Osteoblast (primary cell): ENCODE measurements around the gene VASN. TPM values are rescaled to one million over a fixed set of nuclear protein-coding genes. Genes with fewer than 3 reads are reported as not detected.

ENCODE experiments used
- DNase-seq: peaks from one replicate; pipeline ENCODE4 v3.0.0; 2011; ENCODE audit warnings: low spot score, mixed read lengths; ENCODE audit not compliant: insufficient read length; ENCODE audit errors: missing footprints
- H2AFZ ChIP-seq: 2 replicates; pipeline ENCODE4 v1.6.0; 2011; ENCODE audit warnings: mild to moderate bottlenecking, low read length
- H3K27ac ChIP-seq: 2 replicates; pipeline ENCODE4 v1.5.1; 2011; ENCODE audit warnings: mild to moderate bottlenecking, low read depth, low read length, moderate library complexity
- H3K27me3 ChIP-seq: 2 replicates; pipeline ENCODE4 v1.6.0; 2012; ENCODE audit warnings: mild to moderate bottlenecking, control low read depth, inconsistent platforms, low read length, moderate library complexity; ENCODE audit not compliant: insufficient read depth
- H3K36me3 ChIP-seq: 2 replicates; pipeline ENCODE4 v1.5.1; 2011; ENCODE audit warnings: mild to moderate bottlenecking, low read length, control low read depth, moderate library complexity; ENCODE audit not compliant: insufficient read depth
- H3K4me1 ChIP-seq: 2 replicates; pipeline ENCODE4 v1.5.1; 2011; ENCODE audit warnings: mild to moderate bottlenecking, low read length, control low read depth, moderate library complexity; ENCODE audit not compliant: insufficient read depth
- H3K4me2 ChIP-seq: 2 replicates; pipeline ENCODE4 v1.6.0; 2011; ENCODE audit warnings: mild to moderate bottlenecking, low read length; ENCODE audit not compliant: insufficient read depth
- H3K4me3 ChIP-seq: fragments of 200-600 bp; sonication (generic); 3 replicates; pipeline ENCODE4 v1.5.1; 2012; ENCODE audit warnings: mild to moderate bottlenecking, low read length, inconsistent platforms; ENCODE audit not compliant: insufficient read depth
- H3K79me2 ChIP-seq: 2 replicates; pipeline ENCODE4 v1.6.0; 2012; ENCODE audit warnings: mild to moderate bottlenecking, low read length, control low read depth, inconsistent platforms; ENCODE audit not compliant: insufficient read depth
- H3K9me3 ChIP-seq: 2 replicates; pipeline ENCODE4 v1.5.1; 2011; ENCODE audit warnings: low read depth, low read length, control low read depth
- H4K20me1 ChIP-seq: 2 replicates; pipeline ENCODE4 v1.6.0; 2012; ENCODE audit warnings: mild to moderate bottlenecking, low read length, control low read depth; ENCODE audit not compliant: insufficient read depth
- CTCF ChIP-seq: IDR thresholded peaks from 2 replicates; pipeline ENCODE4 v1.5.1; 2011; ENCODE audit warnings: mild to moderate bottlenecking, low read depth, low read length, moderate library complexity; ENCODE audit errors: extremely low read depth
- total RNA-seq: library from RNA; depleted of rRNA; stranded (reverse); fragments of >200 nt; gene quantifications from 2 replicates; pipeline ENCODE4 v1.2.3, GENCODE V29; 2012

The VASN gene
- total RNA-seq, 1 donor = 217 TPM

GRCh38 chr16:4338125-4338582 lies 33.5 kb upstream of the VASN start:
- no peak for DNase-seq
- Histone ChIP-seq H3K79me2 (peaks cover 49% of the 10 kb centered on the region), H3K36me3 (peaks cover 38% of the 10 kb centered on the region), H4K20me1 (peaks cover 17% of the 10 kb centered on the region), H3K4me1 (peaks cover 4% of the 10 kb centered on the region), H3K27ac (no peak overlapping the region), H3K4me2 (no peak overlapping the region), H3K4me3 (no peak overlapping the region), H3K27me3 (no peaks in the 10 kb centered on the region), H2AFZ (no peak overlapping the region), H3K9me3 (no peaks in the 10 kb centered on the region)
- TF ChIP-seq CTCF = no peak

GRCh38 chr16:4338712-4339299 lies 32.8 kb upstream of the VASN start:
- H3K36me3 ChIP-seq = peaks cover 36% of the 10 kb centered on the region
- DNase-seq = no peak
- H3K27ac ChIP-seq = no peak overlapping the region

GRCh38 chr16:4339455-4339854 lies 32.2 kb upstream of the VASN start:
- H4K20me1 ChIP-seq = peaks cover 19% of the 10 kb centered on the region

More at GRCh38 chr16:4338712-4339299, 32.8 kb upstream of the VASN start:
- Histone ChIP-seq H3K4me3 (no peak overlapping the region), H3K4me1 (peaks cover 7% of the 10 kb centered on the region), H3K9me3 (no peaks in the 10 kb centered on the region), H3K79me2 (peaks cover 49% of the 10 kb centered on the region), H4K20me1 (peaks cover 18% of the 10 kb centered on the region), H3K4me2 (no peak overlapping the region), H2AFZ (no peak overlapping the region), H3K27me3 (no peaks in the 10 kb centered on the region)
- no peak for TF ChIP-seq CTCF

More at GRCh38 chr16:4339455-4339854, 32.2 kb upstream of the VASN start:
- no peaks in the 10 kb centered on the region for H3K9me3 ChIP-seq
- no peak for DNase-seq
- TF ChIP-seq CTCF = no peak
- no peak overlapping the region for H3K27ac ChIP-seq
- H3K27me3 ChIP-seq = no peaks in the 10 kb centered on the region
- H2AFZ ChIP-seq = no peak overlapping the region
- no peak overlapping the region for H3K4me3 ChIP-seq
- peaks cover 53% of the 10 kb centered on the region for H3K79me2 ChIP-seq
- H3K4me2 ChIP-seq = no peak overlapping the region
- peaks cover 36% of the 10 kb centered on the region for H3K36me3 ChIP-seq
- peaks cover 7% of the 10 kb centered on the region for H3K4me1 ChIP-seq
